GM19328 (cell line): Measurements from ENCODE around the gene PLEKHA6.
"Not testable (repeated sequence)": the region's sequence is repeated elsewhere in the genome, so short reads cannot be mapped to it uniquely, and the experiment has no call there.

Experiments used
- ATAC-seq: cut with Tn5 transposase; IDR thresholded peaks from one replicate; pipeline ENCODE4 v1.9.1; 2021; ENCODE audit warnings: mild to moderate bottlenecking, moderate library complexity; ENCODE audit not compliant: unreplicated experiment

PLEKHA6 gene

GRCh38 chr1:204317170-204317569 is 42.6 kb downstream of the PLEKHA6 start:
- no peak for ATAC-seq

GRCh38 chr1:204316164-204316563 is 43.6 kb downstream of the PLEKHA6 start:
- no peak for ATAC-seq

DNA sequence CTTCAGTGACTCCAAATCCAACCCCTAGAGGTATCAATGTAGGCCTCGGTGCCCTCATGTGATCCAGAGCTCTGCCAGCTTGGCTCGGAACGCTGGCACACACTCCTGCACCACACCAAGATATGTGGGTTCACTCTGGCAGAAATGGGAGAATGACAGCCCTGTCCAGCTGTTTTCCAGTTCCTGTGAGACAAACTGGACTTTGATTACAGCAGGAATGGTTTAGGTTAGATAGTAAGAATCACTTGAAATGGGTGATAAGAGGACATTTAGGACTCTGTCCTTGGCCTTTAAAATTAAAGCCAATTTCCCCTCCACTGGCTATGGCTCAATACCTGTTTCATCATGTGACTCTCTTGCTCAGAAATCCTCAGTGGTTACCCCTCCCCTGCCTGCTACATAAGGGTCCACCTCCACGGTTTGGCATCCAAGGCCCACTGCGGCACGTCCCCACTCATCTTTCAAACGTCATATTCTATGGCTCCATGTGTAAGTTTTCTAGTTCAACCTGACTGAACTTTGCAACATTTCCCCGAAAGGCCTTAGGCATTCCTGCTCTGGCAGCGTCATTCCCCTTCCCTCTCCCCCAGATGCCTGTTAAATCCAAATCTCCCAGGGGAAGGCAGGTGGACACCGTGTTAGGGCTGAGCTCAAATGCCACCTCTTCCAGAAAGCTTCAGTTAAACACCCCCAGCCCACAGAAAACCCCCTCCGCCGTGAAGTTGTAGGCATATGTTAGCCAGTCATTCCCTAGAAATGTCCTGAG is 44.7 kb downstream of the PLEKHA6 start:
- ATAC-seq: no peak

GRCh38 chr1:204314171-204314892 is 45.4 kb downstream of the PLEKHA6 start:
- no peak for ATAC-seq

DNA sequence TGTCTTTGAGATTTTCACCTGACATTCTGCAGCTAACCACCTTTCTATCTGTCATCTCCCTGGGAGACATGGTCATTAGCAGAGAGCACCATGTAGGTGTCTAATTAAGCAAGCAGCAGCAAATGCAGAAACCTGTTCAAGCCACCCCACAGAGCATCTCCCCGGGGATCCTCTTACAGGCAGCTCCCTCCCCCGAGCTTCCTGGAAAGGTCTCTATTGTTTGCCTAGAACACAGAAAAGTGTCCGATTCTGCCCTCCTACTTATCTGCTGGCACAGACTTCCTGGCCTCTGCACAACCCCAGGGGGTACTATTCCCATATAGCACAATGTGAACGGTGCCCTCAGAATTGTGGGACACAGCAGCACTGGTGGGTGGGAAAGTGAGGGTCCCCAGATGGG is 46.1 kb downstream of the PLEKHA6 start:
- ATAC-seq: no peak

DNA sequence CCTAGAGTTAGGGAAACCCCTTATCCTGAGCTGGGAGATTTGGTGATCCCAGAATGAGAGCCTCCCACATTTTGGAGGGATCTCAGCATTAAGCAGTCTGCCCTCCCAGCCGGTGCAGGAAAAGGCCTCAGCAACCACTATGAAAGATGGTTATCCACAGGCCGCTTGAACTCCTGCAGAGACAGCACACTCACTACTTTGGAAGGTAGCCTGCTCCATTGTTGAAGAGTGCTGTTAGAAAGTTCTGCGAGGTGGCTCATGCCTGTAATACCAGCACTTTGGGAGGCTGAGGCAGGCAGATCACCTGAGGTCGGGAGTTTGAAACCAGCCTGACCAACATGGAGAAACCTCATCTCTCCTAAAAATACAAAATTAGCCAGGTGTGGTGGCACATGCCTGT is 48.8 kb downstream of the PLEKHA6 start:
- ATAC-seq: not testable (repeated sequence)

- ATAC-seq: no peak
Observed at GRCh38 chr1:204308023-204308628, 51.6 kb downstream of the PLEKHA6 start.

DNA sequence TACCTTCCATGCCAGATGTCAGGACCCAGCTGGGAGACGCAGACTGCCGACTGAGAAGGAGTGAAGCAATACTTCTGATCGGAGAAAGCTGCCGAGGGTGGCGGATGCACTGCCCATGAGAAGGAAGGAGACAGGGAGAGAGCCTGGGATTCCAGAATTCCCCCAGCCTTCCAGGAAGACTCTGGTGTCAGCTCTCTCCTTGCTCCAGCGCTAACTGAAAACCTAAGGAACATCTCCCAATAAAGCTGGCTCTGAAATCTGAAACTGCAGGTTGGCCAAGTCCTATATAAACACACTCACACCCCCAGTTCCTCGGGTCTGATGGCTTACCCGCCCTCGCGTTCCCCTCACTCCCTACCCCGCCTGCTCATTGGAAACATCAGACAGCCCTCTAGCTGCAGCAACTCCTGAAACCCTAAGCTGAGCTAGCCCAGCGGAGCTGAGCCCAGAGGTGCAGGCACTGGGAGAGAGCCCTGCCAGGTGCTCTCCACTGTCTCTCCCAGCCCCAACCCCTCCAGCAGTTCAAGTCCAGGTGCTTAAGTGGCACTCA is 52.3 kb downstream of the PLEKHA6 start:
- ATAC-seq: no peak

GRCh38 chr1:204306076-204306475 is 53.7 kb downstream of the PLEKHA6 start:
- ATAC-seq: no peak

DNA sequence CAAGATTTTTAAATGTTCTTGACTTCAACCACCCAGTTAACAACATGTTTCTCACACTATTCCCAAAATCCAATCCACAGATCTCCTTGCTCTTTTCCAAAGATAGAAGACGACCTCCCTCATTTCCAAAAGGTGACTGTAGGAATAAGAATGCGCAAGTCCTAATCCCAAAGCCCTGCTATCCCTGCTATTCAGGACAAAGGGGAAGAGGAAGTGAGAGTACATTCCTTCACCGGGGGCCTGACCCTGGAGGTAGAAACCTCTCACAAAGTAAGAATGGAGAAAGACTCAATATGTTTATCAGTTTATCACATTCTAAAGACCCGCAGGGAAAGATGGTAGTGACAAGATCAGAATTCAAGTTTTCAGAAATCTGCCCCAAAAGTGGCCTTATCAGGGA is 55.7 kb downstream of the PLEKHA6 start:
- no peak for ATAC-seq

DNA sequence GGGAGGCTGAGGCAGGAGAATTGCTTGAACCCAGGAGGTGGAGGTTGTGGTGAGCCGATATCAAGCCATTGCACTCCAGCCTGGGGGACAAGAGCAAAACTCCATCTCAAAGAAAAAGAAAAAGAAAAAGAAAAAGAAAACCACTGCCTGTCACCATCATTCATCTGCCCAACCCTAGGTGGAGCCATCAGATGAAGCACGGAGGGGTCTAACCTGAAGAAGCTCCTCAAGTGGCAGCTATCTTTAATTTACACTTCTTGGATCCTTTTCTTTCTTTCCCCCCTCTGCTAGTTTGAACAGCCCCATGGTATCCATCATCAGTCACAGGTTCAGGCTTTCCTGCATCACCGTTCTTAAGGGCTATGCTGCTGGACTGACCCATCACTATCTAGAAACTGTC is 57.0 kb downstream of the PLEKHA6 start:
- no peak for ATAC-seq

- no peak for ATAC-seq
Observed at GRCh38 chr1:204301171-204301957, 58.4 kb downstream of the PLEKHA6 start.

DNA sequence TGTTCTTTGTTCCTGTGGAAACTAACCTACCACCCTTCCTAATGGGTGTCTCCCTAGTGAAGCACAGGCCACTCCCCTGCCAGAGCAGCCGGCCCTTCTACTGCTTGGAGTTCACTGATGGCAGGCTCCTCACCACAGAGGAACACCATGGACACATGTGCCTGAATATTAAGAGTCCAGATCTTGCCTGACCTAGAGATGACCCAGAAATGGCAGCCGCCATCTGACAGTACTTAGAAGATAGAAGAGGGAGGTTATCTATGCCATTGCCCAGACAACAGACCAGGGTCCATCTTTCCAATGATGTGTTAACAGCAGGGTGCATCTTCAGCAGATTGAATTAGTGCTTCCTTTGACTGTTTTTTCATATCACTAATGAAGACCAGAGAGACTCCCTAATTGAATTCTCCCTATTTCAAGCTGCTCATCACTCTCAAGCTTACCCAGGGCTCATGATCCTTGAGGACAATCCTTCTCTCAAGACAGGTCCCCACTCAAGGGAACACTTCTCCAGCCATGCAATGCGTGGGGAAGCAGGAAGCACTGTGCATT is 59.8 kb downstream of the PLEKHA6 start:
- no peak for ATAC-seq

DNA sequence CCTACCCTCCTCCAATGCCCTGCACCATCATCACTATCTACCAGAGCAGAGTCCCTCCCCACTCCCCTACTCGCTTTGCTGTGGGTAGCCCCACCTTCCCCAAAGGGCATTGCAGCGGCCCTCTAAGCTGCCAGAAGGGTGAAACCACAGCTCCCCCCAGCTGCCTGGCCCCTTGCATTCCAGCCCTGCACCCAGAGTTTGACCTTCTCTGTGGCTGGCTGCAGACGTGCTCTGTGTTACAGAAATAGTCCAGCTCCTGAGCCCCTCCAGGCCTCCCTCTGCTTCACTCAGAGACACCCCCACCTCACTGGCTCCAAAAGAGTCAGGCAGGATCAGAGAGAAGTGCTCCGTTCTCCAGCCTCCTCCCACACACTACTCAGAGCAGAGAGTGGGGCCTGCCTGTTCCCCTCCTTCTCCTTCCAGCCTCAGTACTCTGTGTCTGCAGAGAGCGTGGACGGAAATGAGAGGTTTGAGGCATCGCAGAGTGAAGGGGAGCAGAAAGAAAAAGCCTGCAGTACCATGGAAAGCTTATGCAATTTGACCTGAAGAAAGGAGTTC is 63.2 kb downstream of the PLEKHA6 start:
- ATAC-seq: no peak

DNA sequence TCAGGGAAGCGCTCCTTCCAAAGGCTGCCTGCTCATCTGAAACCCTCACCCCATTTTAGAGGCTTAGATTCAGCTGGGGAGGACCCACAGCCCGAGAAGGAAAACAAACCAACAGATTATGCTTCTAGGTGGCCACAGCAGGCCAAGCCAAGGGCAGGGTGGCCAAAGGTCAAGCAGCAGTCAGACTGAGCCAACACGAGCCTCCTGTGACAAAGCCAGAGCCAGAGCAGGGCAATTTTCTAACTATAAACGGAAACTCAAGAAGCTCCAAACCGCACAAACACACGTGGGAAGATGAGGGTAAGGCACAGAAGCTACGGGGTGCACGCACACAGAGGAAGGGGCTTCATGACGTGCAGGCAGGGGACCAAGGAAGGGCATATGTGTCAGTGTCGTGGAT is 64.1 kb downstream of the PLEKHA6 start:
- no peak for ATAC-seq

GRCh38 chr1:204294357-204294756 is 65.4 kb downstream of the PLEKHA6 start:
- ATAC-seq: no peak

DNA sequence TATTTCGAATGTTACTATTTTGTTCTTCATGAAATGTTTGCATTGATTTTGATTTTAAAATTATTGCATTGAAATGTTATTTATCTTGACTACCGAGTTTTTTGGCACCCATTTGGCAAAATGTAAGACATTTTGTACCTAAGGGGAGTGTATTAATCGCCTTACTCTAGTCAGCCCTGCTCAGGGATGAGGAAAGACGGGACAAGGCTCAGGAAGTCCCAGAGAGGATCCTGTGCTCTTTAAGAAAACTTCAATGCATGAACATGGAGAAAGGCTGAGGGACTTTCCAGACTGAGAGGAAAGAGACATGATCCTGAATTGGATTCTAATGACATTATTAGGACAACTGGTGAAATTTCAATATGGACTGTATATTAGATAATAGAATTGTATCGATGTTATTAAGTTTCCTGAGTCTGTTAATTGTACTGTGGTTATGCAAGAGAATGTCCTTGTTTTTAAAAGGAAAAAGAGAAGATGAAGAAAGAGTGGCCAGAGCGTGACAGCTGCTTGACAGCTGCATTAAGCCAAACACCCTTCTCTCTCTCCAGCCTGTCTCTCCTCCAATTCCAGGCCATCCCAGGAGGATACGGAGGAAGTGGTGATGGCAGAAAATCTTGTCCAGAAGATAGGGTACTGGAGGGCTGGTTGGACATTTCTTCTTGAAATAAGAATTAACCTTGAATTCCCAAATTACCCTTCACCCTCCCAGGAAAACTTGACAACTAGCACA is 66.0 kb downstream of the PLEKHA6 start:
- no peak for ATAC-seq

DNA sequence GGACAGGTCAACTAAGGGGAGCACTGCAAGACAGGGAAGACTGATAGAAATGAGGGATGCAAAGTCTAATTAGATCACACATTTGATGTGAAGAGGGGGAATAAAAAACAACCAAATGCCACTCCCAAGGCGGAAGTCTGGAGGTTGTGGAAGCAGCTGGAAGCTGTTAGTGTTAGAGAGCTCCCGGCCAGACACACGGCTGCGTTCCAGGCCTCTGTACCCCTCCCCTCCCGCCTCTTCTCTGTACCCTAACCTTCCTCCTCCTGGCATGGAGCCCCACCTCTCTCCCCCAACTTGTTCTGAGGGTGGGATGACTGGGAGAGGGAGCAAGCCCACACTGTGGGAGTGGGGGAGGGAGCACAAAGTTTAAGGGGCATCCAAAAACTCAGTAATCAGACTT is 67.0 kb downstream of the PLEKHA6 start:
- ATAC-seq: no peak

DNA sequence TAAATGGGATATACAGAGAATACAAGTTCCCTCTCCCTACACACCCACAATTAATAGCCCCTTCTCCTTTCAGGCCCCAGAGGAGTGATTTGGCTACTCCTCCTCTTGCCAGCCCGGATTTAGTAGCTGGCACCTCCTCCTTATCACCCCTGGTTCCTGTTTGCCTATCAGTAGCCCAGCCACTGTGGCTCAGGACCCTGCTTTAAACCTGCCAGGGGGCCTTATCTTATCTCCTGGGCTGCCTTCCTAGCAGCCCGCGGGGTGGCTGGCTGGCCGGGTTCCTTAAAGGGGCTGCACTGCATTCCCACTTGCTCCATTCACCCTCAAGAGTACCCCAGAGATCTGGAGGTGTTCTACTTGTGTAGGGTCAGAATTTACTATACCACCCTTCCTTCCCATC is 70.4 kb downstream of the PLEKHA6 start:
- no peak for ATAC-seq
